Inflammatory macrophage (primary cell): ENCODE results near the gene GAREM1.

Source experiments
- DNase-seq, 2 donors: peaks; one replicate each; pipeline ENCODE4 v3.0.0-alpha.2; 2020 to 2022

Gene GAREM1

GRCh38 chr18:32455361-32455760 lies 15.3 kb downstream of the GAREM1 start:
- no peak for DNase-seq

- no peak for DNase-seq
These were observed 16.1 kb downstream of the GAREM1 start for GRCh38 chr18:32454593-32454992.

GRCh38 chr18:32450874-32451273 lies 19.8 kb downstream of the GAREM1 start:
- DNase-seq, result no peak

GRCh38 chr18:32450026-32450691 lies 20.5 kb downstream of the GAREM1 start:
- no peak for DNase-seq

GRCh38 chr18:32446780-32447179 lies 23.9 kb downstream of the GAREM1 start:
- DNase-seq, result no peak

- DNase-seq, result no peak
These were observed 24.8 kb downstream of the GAREM1 start for GRCh38 chr18:32445846-32446245.

- DNase-seq, result no peak
These were observed 26.9 kb downstream of the GAREM1 start for GRCh38 chr18:32443706-32444215.

GRCh38 chr18:32443033-32443705 lies 27.5 kb downstream of the GAREM1 start:
- no peak for DNase-seq

GRCh38 chr18:32442575-32442974 lies 28.1 kb downstream of the GAREM1 start:
- no peak for DNase-seq

- no peak for DNase-seq
These were observed 29.1 kb downstream of the GAREM1 start for GRCh38 chr18:32441533-32441932.

GRCh38 chr18:32440518-32440917 lies 30.2 kb downstream of the GAREM1 start:
- no peak for DNase-seq

GRCh38 chr18:32439802-32440201 lies 30.9 kb downstream of the GAREM1 start:
- DNase-seq, result no peak

- no peak for DNase-seq
These were observed 31.4 kb downstream of the GAREM1 start for GRCh38 chr18:32439241-32439640.

- DNase-seq, result no peak
These were observed 32.5 kb downstream of the GAREM1 start for GRCh38 chr18:32438173-32438572.

GRCh38 chr18:32437100-32437834 lies 33.4 kb downstream of the GAREM1 start:
- DNase-seq, result no peak

- DNase-seq, result no peak
These were observed 34.8 kb downstream of the GAREM1 start for GRCh38 chr18:32435631-32436500.

- no peak for DNase-seq
These were observed 38.9 kb downstream of the GAREM1 start for GRCh38 chr18:32431753-32432152.

GRCh38 chr18:32429402-32429801 lies 41.3 kb downstream of the GAREM1 start:
- no peak for DNase-seq

GRCh38 chr18:32427084-32427900 lies 43.4 kb downstream of the GAREM1 start:
- no peak for DNase-seq

GRCh38 chr18:32425466-32425865 lies 45.2 kb downstream of the GAREM1 start:
- no peak for DNase-seq

- DNase-seq, result no peak
These were observed 46.0 kb downstream of the GAREM1 start for GRCh38 chr18:32424696-32425095.
